ENCODE measurements around the gene EPHA5. TPM values are rescaled to one million over a fixed set of nuclear protein-coding genes. Genes with fewer than 3 reads are reported as not detected.

The EPHA5 gene
- total and polyA plus RNA-seq, 3 experiments from 2014 or later, result not detected

DNA sequence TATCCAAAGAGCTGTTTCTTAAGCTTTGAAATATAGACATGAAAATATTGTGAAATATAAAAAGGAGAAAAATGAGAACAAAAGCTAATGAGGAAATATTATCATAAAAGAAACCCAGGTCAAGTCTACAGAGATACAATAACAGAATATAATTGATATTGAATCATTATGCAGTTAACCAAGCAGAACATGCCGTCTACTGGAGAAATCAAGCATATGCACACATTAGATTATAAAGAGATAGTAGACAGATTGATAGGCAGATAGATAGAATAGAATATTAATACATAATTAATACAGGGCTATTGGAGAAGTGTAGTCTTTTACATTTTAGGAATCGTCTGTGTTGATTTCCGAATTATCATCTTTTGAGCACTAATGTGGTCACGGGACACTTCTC, 208.5 kb downstream of the EPHA5 start:
- ChIA-PET CTCF (no interaction called here), POLR2A (no interaction called here)
- H3K36me3 ChIP-seq (ENCODE audit: insufficient read depth, low read length), result no peaks in the 10 kb centered on the region
- Mint-ChIP-seq H3K4me3 (no peak overlapping the region), H3K4me1 (no peaks in the 10 kb centered on the region), H3K27ac (no peak overlapping the region), H3K27me3 (peaks cover 0 to 3% of the 10 kb centered on the region in 2 donors), H3K36me3 (no peaks in the 10 kb centered on the region), H3K9me3 (peaks cover 1 to 17% (median 8%) of the 10 kb centered on the region in 5 donors)
- no peaks in the 10 kb centered on the region for H3K4me1 ChIP-seq (ENCODE audit: insufficient read depth, low read length)
- H3K27ac ChIP-seq (ENCODE audit: low read depth, low read length), result no peak overlapping the region
- H3K4me3 ChIP-seq (ENCODE audit: low read length), result no peak overlapping the region
- DNase-seq, result no peak
- no peaks in the 10 kb centered on the region for H3K9me3 ChIP-seq (ENCODE audit: low read length)
- no peaks in the 10 kb centered on the region for H3K27me3 ChIP-seq (ENCODE audit: insufficient read depth, low read length, poor library complexity, severe bottlenecking)

DNA sequence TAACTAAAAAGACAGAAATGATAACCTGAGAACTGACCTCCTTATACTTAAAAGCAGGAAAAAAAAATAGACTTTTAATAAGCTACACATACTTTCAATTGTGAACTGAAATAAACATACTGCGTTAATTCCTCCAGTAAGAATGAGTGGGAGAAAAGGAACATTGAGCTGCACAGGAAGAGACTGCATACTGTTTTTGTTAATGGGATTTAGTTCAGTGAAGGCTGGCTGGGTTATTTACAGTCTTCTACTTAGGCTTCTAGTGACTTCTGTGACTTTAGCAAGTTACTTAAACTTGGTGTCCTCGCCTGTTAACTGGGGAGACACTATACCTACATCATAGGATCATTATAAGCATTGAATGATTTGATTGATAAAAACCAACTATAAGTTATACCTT, 213.3 kb downstream of the EPHA5 start:
- H3K4me3 ChIP-seq (ENCODE audit: low read length), result no peak overlapping the region

DNA sequence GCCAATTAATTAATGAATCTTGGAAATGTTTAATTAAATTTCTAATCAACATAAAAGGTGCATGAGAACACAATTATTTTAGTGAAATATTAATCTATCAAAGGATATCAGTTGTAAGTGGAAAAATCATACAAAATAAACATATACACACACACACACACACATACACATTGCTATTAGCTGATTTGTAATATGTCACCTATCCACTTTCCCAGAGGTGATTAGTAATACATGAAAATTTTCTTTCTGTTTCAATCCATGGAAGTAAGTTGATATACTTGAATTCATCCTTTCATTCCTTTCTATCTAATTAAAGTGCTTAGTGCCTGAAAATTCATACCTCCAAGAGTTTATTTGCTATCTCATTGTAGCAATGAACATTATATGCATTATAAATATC, 213.7 kb downstream of the EPHA5 start:
- no peaks in the 10 kb centered on the region for H3K27me3 ChIP-seq (ENCODE audit: insufficient read depth, low read length, poor library complexity, severe bottlenecking)
- no peak overlapping the region for H3K27ac Mint-ChIP-seq
- POLR2A ChIA-PET, result no interaction called here
- H3K9me3 ChIP-seq (ENCODE audit: low read length), result no peaks in the 10 kb centered on the region
- no peak overlapping the region for H3K27ac ChIP-seq (ENCODE audit: low read depth, low read length)
- H3K4me1 Mint-ChIP-seq, result no peaks in the 10 kb centered on the region
- no peaks in the 10 kb centered on the region for H3K36me3 Mint-ChIP-seq
- no peaks in the 10 kb centered on the region for H3K27me3 Mint-ChIP-seq
- CTCF ChIA-PET, result no interaction called here
- no peaks in the 10 kb centered on the region for H3K4me1 ChIP-seq (ENCODE audit: insufficient read depth, low read length)
- peaks cover 0 to 19% (median 8%) of the 10 kb centered on the region in 5 donors for H3K9me3 Mint-ChIP-seq
- no peak overlapping the region for H3K4me3 ChIP-seq (ENCODE audit: low read length)
- no peaks in the 10 kb centered on the region for H3K36me3 ChIP-seq (ENCODE audit: insufficient read depth, low read length)
- no peak overlapping the region for H3K4me3 Mint-ChIP-seq
- no peak for DNase-seq

More for the DNA sequence above, 213.3 kb downstream of the EPHA5 start:
- Mint-ChIP-seq H3K9me3 (peaks cover 0 to 15% (median 8%) of the 10 kb centered on the region in 5 donors), H3K4me3 (no peak overlapping the region), H3K27ac (no peak overlapping the region), H3K4me1 (no peaks in the 10 kb centered on the region), H3K27me3 (no peaks in the 10 kb centered on the region), H3K36me3 (no peaks in the 10 kb centered on the region)
- no peak overlapping the region for H3K27ac ChIP-seq (ENCODE audit: low read depth, low read length)
- no peaks in the 10 kb centered on the region for H3K4me1 ChIP-seq (ENCODE audit: insufficient read depth, low read length)
- POLR2A ChIA-PET, result interaction anchor here (0.7 kb wide), 1 partner anchor 94 kb away, joined by 7 read pairs; no protein-coding TSS in a partner anchor
- H3K27me3 ChIP-seq (ENCODE audit: insufficient read depth, low read length, poor library complexity, severe bottlenecking), result no peaks in the 10 kb centered on the region
- CTCF ChIA-PET, result no interaction called here
- DNase-seq, result no peak
- H3K36me3 ChIP-seq (ENCODE audit: insufficient read depth, low read length), result no peaks in the 10 kb centered on the region
- no peaks in the 10 kb centered on the region for H3K9me3 ChIP-seq (ENCODE audit: low read length)

GRCh38 chr4:65453398-65453797, 216.9 kb downstream of the EPHA5 start:
- H3K27me3 Mint-ChIP-seq, result no peaks in the 10 kb centered on the region
- Histone ChIP-seq H3K4me1 (ENCODE audit: insufficient read depth, low read length) (no peaks in the 10 kb centered on the region), H3K36me3 (ENCODE audit: insufficient read depth, low read length) (no peaks in the 10 kb centered on the region), H3K9me3 (ENCODE audit: low read length) (no peaks in the 10 kb centered on the region), H3K4me3 (ENCODE audit: low read length) (no peak overlapping the region), H3K27me3 (ENCODE audit: insufficient read depth, low read length, poor library complexity, severe bottlenecking) (no peaks in the 10 kb centered on the region), H3K27ac (ENCODE audit: low read depth, low read length) (no peak overlapping the region)
- H3K4me1 Mint-ChIP-seq, result no peaks in the 10 kb centered on the region
- peaks cover 0 to 34% (median 10%) of the 10 kb centered on the region in 5 donors for H3K9me3 Mint-ChIP-seq
- no peak for DNase-seq
- ChIA-PET CTCF (no interaction called here), POLR2A (no interaction called here)
- H3K36me3 Mint-ChIP-seq, result no peaks in the 10 kb centered on the region
- no peak overlapping the region for H3K27ac Mint-ChIP-seq
- no peak overlapping the region for H3K4me3 Mint-ChIP-seq

DNA sequence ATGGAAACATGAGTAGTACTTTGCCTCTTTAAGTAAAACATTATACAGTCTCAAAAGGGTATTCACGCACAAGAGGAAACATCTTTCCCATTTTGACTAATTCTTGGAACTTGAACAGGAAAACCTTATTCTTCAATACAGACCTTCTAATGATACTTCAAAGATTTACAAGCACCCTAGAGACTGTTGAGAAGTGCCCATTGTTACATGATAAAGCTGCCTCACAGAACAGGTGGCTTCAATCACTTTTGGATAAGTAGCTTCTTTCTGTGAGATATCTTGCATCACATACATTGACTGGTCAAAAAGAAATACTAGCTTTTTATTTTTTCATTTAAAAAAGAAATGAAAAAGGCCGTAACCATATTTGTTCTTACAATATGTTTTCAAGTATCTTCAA, 219.4 kb downstream of the EPHA5 start:
- no peak overlapping the region for H3K4me3 Mint-ChIP-seq
- H3K27ac ChIP-seq (ENCODE audit: low read depth, low read length), result no peak overlapping the region
- H3K36me3 ChIP-seq (ENCODE audit: insufficient read depth, low read length), result no peaks in the 10 kb centered on the region
- H3K4me3 ChIP-seq (ENCODE audit: low read length), result no peak overlapping the region
- no peaks in the 10 kb centered on the region for H3K4me1 ChIP-seq (ENCODE audit: insufficient read depth, low read length)
- H3K4me1 Mint-ChIP-seq, result no peaks in the 10 kb centered on the region
- POLR2A ChIA-PET, result no interaction called here
- H3K27me3 ChIP-seq (ENCODE audit: insufficient read depth, low read length, poor library complexity, severe bottlenecking), result no peaks in the 10 kb centered on the region
- H3K36me3 Mint-ChIP-seq, result no peaks in the 10 kb centered on the region
- CTCF ChIA-PET, result no interaction called here
- no peak overlapping the region for H3K27ac Mint-ChIP-seq
- no peaks in the 10 kb centered on the region for H3K27me3 Mint-ChIP-seq
- H3K9me3 Mint-ChIP-seq, result peaks cover 2 to 36% (median 4%) of the 10 kb centered on the region in 5 donors
- no peaks in the 10 kb centered on the region for H3K9me3 ChIP-seq (ENCODE audit: low read length)
- DNase-seq, result no peak

DNA sequence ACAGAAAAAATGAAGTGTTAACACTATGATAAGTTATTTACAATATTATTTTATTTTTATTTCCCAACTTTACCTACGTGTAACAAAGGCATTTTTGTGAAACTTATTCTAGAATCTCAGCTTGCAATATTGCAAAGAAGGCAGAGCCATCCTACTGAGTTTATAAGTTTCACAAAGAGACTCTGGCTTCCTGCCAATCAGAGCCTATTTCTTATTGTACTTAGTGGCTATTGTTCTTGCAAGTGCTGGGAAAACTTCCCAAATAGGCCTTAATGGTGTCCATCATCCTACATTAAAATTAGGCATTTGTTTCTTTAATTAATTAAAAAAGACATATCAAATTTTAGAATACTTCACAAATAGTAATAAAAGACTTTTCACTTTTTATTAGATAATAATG, 233.2 kb downstream of the EPHA5 start:
- peaks cover 2 to 17% (median 9%) of the 10 kb centered on the region in 5 donors for H3K9me3 Mint-ChIP-seq
- CTCF ChIA-PET, result no interaction called here
- no peak overlapping the region for H3K27ac ChIP-seq (ENCODE audit: low read depth, low read length)
- H3K4me1 ChIP-seq (ENCODE audit: insufficient read depth, low read length), result no peaks in the 10 kb centered on the region
- POLR2A ChIA-PET, result no interaction called here
- H3K4me3 ChIP-seq (ENCODE audit: low read length), result no peak overlapping the region
- no peak overlapping the region for H3K27ac Mint-ChIP-seq
- no peak overlapping the region for H3K4me3 Mint-ChIP-seq
- no peaks in the 10 kb centered on the region for H3K27me3 ChIP-seq (ENCODE audit: insufficient read depth, low read length, poor library complexity, severe bottlenecking)
- H3K36me3 Mint-ChIP-seq, result no peaks in the 10 kb centered on the region
- H3K27me3 Mint-ChIP-seq, result no peaks in the 10 kb centered on the region
- H3K9me3 ChIP-seq (ENCODE audit: low read length), result no peaks in the 10 kb centered on the region
- no peaks in the 10 kb centered on the region for H3K36me3 ChIP-seq (ENCODE audit: insufficient read depth, low read length)
- H3K4me1 Mint-ChIP-seq, result no peaks in the 10 kb centered on the region
- no peak for DNase-seq

- no peaks in the 10 kb centered on the region for H3K4me1 Mint-ChIP-seq
- H3K27me3 ChIP-seq (ENCODE audit: insufficient read depth, low read length, poor library complexity, severe bottlenecking), result no peaks in the 10 kb centered on the region
- no peaks in the 10 kb centered on the region for H3K27me3 Mint-ChIP-seq
- no peaks in the 10 kb centered on the region for H3K9me3 ChIP-seq (ENCODE audit: low read length)
- ChIA-PET POLR2A (no interaction called here), CTCF (no interaction called here)
- no peaks in the 10 kb centered on the region for H3K36me3 Mint-ChIP-seq
- H3K4me1 ChIP-seq (ENCODE audit: insufficient read depth, low read length), result no peaks in the 10 kb centered on the region
- peaks cover 0 to 34% (median 4%) of the 10 kb centered on the region in 5 donors for H3K9me3 Mint-ChIP-seq
- H3K27ac ChIP-seq (ENCODE audit: low read depth, low read length), result no peak overlapping the region
- no peaks in the 10 kb centered on the region for H3K36me3 ChIP-seq (ENCODE audit: insufficient read depth, low read length)
- no peak overlapping the region for H3K4me3 Mint-ChIP-seq
- no peak overlapping the region for H3K4me3 ChIP-seq (ENCODE audit: low read length)
- no peak for DNase-seq
- no peak overlapping the region for H3K27ac Mint-ChIP-seq
Measured at GRCh38 chr4:65422109-65422508, 248.2 kb downstream of the EPHA5 start.

DNA sequence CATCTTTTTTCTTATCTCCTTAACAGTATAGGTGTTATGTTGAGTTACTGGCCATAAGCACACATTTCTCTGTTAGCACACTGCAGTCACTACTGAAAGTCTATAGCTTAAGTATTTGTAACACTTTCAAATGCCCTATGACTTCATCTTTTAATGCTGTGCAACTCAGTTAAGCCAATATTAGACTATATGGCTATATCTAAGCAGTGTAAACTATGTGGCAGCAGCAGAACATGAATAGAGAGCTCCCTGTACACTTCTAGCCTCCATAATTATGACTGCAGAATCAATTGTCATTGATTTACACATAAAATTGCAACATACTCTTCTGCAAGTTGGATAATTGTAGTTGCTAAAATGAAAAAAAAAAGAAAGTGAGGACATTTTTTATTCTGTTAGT, 250.3 kb downstream of the EPHA5 start:
- Mint-ChIP-seq H3K27me3 (no peaks in the 10 kb centered on the region), H3K4me3 (no peak overlapping the region), H3K36me3 (no peaks in the 10 kb centered on the region), H3K4me1 (no peaks in the 10 kb centered on the region), H3K27ac (no peak overlapping the region), H3K9me3 (peaks cover 0 to 23% (median 4%) of the 10 kb centered on the region in 5 donors)
- Histone ChIP-seq H3K27me3 (ENCODE audit: insufficient read depth, low read length, poor library complexity, severe bottlenecking) (no peaks in the 10 kb centered on the region), H3K9me3 (ENCODE audit: low read length) (no peaks in the 10 kb centered on the region), H3K27ac (ENCODE audit: low read depth, low read length) (no peak overlapping the region), H3K4me3 (ENCODE audit: low read length) (no peak overlapping the region), H3K4me1 (ENCODE audit: insufficient read depth, low read length) (no peaks in the 10 kb centered on the region), H3K36me3 (ENCODE audit: insufficient read depth, low read length) (no peaks in the 10 kb centered on the region)
- no peak for DNase-seq
- ChIA-PET CTCF (no interaction called here), POLR2A (no interaction called here)

DNA sequence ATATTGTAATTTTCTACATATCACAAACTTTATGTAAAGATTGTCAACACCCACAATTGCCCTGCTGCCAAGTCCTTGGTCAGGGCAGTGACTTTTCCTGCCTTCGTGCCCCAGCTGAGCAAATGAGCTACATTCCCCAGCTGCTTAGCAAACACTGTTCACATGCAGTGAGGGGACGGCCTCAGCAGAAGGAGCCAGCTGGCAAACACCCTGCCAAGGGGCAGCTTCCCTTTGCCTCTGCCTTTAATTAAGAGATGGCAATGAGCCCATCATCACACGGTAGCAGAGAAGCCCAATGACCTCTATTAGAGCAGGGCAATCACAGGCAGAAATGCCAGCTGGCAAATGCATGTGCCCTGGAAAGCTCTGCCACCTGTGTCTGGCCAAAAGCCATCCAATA, 253.4 kb downstream of the EPHA5 start:
- no peaks in the 10 kb centered on the region for H3K36me3 ChIP-seq (ENCODE audit: insufficient read depth, low read length)
- ChIA-PET CTCF (no interaction called here), POLR2A (no interaction called here)
- H3K27me3 Mint-ChIP-seq, result no peaks in the 10 kb centered on the region
- no peaks in the 10 kb centered on the region for H3K4me1 Mint-ChIP-seq
- H3K4me3 ChIP-seq (ENCODE audit: low read length), result no peak overlapping the region
- H3K27ac ChIP-seq (ENCODE audit: low read depth, low read length), result no peak overlapping the region
- H3K36me3 Mint-ChIP-seq, result no peaks in the 10 kb centered on the region
- H3K9me3 Mint-ChIP-seq, result peaks cover 0 to 29% (median 6%) of the 10 kb centered on the region in 5 donors
- no peak overlapping the region for H3K27ac Mint-ChIP-seq
- H3K9me3 ChIP-seq (ENCODE audit: low read length), result no peaks in the 10 kb centered on the region
- DNase-seq, result no peak
- H3K27me3 ChIP-seq (ENCODE audit: insufficient read depth, low read length, poor library complexity, severe bottlenecking), result no peaks in the 10 kb centered on the region
- H3K4me3 Mint-ChIP-seq, result no peak overlapping the region
- H3K4me1 ChIP-seq (ENCODE audit: insufficient read depth, low read length), result no peaks in the 10 kb centered on the region

Data from CD8-positive, alpha-beta memory T cell (primary cell).